Mesenchymal stem cell (in vitro differentiated cells and primary cell): ENCODE data around the gene ZNF616.
A peak's percentile ranks its signal among the peaks of the same experiment; 100 is the strongest.

Source experiments
- DNase-seq: peaks from one replicate; pipeline ENCODE4 v3.0.0-alpha.2; 2013
- H2AFZ ChIP-seq: one replicate; pipeline ENCODE4 v1.6.1; 2013; ENCODE audit warnings: low read depth, mild to moderate bottlenecking, control low read depth, inconsistent platforms, low read length, moderate library complexity
- H2AK5ac ChIP-seq: 2 replicates; pipeline ENCODE4 v1.6.1; 2013; ENCODE audit warnings: low read length, moderate library complexity, mild to moderate bottlenecking, inconsistent platforms; ENCODE audit not compliant: severe bottlenecking
- H2BK120ac ChIP-seq: one replicate; pipeline ENCODE4 v1.6.1; 2013; ENCODE audit warnings: low read depth, mild to moderate bottlenecking, inconsistent platforms, low read length, moderate library complexity
- H2BK12ac ChIP-seq, 2 experiments: one replicate each; pipeline ENCODE4 v1.6.1; 2013; ENCODE audit warnings: inconsistent platforms in 2 of 2, low read length in 2 of 2, mild to moderate bottlenecking in 2 of 2, moderate library complexity in 2 of 2, control low read depth in 1 of 2
- H2BK15ac ChIP-seq: one replicate; pipeline ENCODE4 v1.6.1; 2013; ENCODE audit warnings: mild to moderate bottlenecking, low read depth, inconsistent platforms; ENCODE audit not compliant: poor library complexity, severe bottlenecking
- H2BK5ac ChIP-seq: 2 replicates; pipeline ENCODE4 v1.6.1; 2013; ENCODE audit warnings: low read depth, mild to moderate bottlenecking, low read length, control low read depth, inconsistent platforms; ENCODE audit not compliant: poor library complexity, severe bottlenecking
- H3K14ac ChIP-seq, 2 experiments: one replicate each; pipeline ENCODE4 v1.6.1; 2013; ENCODE audit warnings: inconsistent platforms in 2 of 2, low read length in 2 of 2, control low read depth in 1 of 2, mild to moderate bottlenecking in 1 of 2, moderate library complexity in 1 of 2
- H3K18ac ChIP-seq, 2 experiments: one replicate each; pipeline ENCODE4 v1.6.1; 2013; ENCODE audit warnings: inconsistent platforms in 2 of 2, low read length in 2 of 2, control low read depth in 1 of 2, low read depth in 1 of 2, mild to moderate bottlenecking in 1 of 2
- H3K23ac ChIP-seq, 2 experiments: one replicate each; pipeline ENCODE4 v1.6.1; 2013; ENCODE audit warnings: inconsistent platforms in 2 of 2, low read length in 2 of 2, mild to moderate bottlenecking in 2 of 2, moderate library complexity in 2 of 2, control low read depth in 1 of 2
- H3K27ac ChIP-seq: 2 replicates; pipeline ENCODE4 v1.5.1; 2013; ENCODE audit warnings: mild to moderate bottlenecking, moderate library complexity, low read length, control low read depth, inconsistent platforms; ENCODE audit not compliant: poor library complexity, severe bottlenecking
- H3K27me3 ChIP-seq, 2 experiments: 2 replicates each; pipeline versions ENCODE4 v1.6.1 to v1.7.0; 2013; ENCODE audit warnings: low read length in 2 of 2, mild to moderate bottlenecking in 2 of 2, moderate library complexity in 2 of 2, control low read depth in 1 of 2, inconsistent platforms in 1 of 2; ENCODE audit not compliant: control insufficient read depth in 1 of 2, insufficient read depth in 1 of 2
- H3K36me3 ChIP-seq, 2 experiments: 2 replicates each; pipeline versions ENCODE4 v1.6.1 to v1.7.0; 2013; ENCODE audit warnings: low read length in 2 of 2, control low read depth in 1 of 2, inconsistent platforms in 1 of 2, low read depth in 1 of 2, mild to moderate bottlenecking in 1 of 2; ENCODE audit not compliant: insufficient read depth in 2 of 2, control insufficient read depth in 1 of 2
- H3K4ac ChIP-seq, 2 experiments: one replicate each; pipeline ENCODE4 v1.6.1; 2013; ENCODE audit warnings: inconsistent platforms in 2 of 2, low read length in 2 of 2, mild to moderate bottlenecking in 2 of 2, moderate library complexity in 2 of 2, control low read depth in 1 of 2, low read depth in 1 of 2
- H3K4me1 ChIP-seq: 2 replicates; pipeline ENCODE4 v1.6.1; 2013; ENCODE audit warnings: low read depth, low read length, control low read depth; ENCODE audit not compliant: control insufficient read depth, insufficient read depth
- H3K4me2 ChIP-seq: 2 replicates; pipeline ENCODE4 v1.6.1; 2013; ENCODE audit warnings: low read length, mild to moderate bottlenecking, inconsistent platforms; ENCODE audit not compliant: poor library complexity, severe bottlenecking
- H3K4me3 ChIP-seq, 2 experiments: 2 replicates each; pipeline versions ENCODE4 v1.5.1 to v1.7.0; 2013; ENCODE audit warnings: low read length in 2 of 2, mild to moderate bottlenecking in 2 of 2, control low read depth in 1 of 2, low read depth in 1 of 2; ENCODE audit not compliant: insufficient read depth in 1 of 2
- H3K79me1 ChIP-seq: replicated peaks from 2 replicates; pipeline ENCODE4 v1.6.1; 2013; ENCODE audit warnings: mild to moderate bottlenecking, control low read depth, low read length, inconsistent platforms; ENCODE audit not compliant: poor library complexity, severe bottlenecking
- H3K9ac ChIP-seq: 2 replicates; pipeline ENCODE4 v1.7.0; 2013; ENCODE audit warnings: mild to moderate bottlenecking, low read length, moderate library complexity
- H3K9me3 ChIP-seq: 2 replicates; pipeline ENCODE4 v1.7.0; 2013; ENCODE audit warnings: mild to moderate bottlenecking, low read length; ENCODE audit not compliant: control insufficient read depth
- H4K8ac ChIP-seq: one replicate; pipeline ENCODE4 v1.6.1; 2013; ENCODE audit warnings: inconsistent platforms, mild to moderate bottlenecking, low read length, moderate library complexity
- H4K91ac ChIP-seq: one replicate; pipeline ENCODE4 v1.6.1; 2013; ENCODE audit warnings: mild to moderate bottlenecking, low read length, inconsistent platforms
- WGBS: methylation state at CpG from one replicate; pipeline ENCODE4 v1.1.7; 2013; ENCODE audit warnings: mixed read lengths; 5-methylcytosine and 5-hydroxymethylcytosine counted together

ZNF616 gene

GRCh38 chr19:52170304-52170703 lies 30.6 kb upstream of the ZNF616 start:
- no peak overlapping the region for H2AFZ ChIP-seq
- H2BK120ac ChIP-seq, result no peak overlapping the region

GRCh38 chr19:52155596-52156359 lies 16.0 kb upstream of the ZNF616 start:
- Histone ChIP-seq H2BK120ac (no peak overlapping the region), H3K9me3 (peaks cover 98% of the 10 kb centered on the region), H3K27me3 (no peaks in the 10 kb centered on the region), H3K4ac (no peak overlapping the region), H3K18ac (no peak overlapping the region), H2BK12ac (no peak overlapping the region), H2BK5ac (no peak overlapping the region), H3K4me2 (no peak overlapping the region), H3K9ac (no peak overlapping the region), H3K36me3 (peaks cover 18 to 54% of the 10 kb centered on the region in 2 experiments), H3K23ac (no peak overlapping the region), H4K91ac (no peak overlapping the region), H4K8ac (no peak overlapping the region), H2BK15ac (no peak overlapping the region), H3K4me1 (no peaks in the 10 kb centered on the region), H3K27ac (no peak overlapping the region), H2AK5ac (no peak overlapping the region), H3K4me3 (peak overlapping the region in 1 of 2 experiments; percentile 42), H3K14ac (no peak overlapping the region), H3K79me1 (no peaks in the 10 kb centered on the region), H2AFZ (no peak overlapping the region)
- no peak for DNase-seq
- WGBS, result 98% methylated on average over 15 of the region's 15 CpGs

More at GRCh38 chr19:52170304-52170703, 30.6 kb upstream of the ZNF616 start:
- Histone ChIP-seq H3K27ac (no peak overlapping the region), H3K4me2 (peak overlapping the region; percentile 93), H3K18ac (no peak overlapping the region), H3K23ac (no peak overlapping the region), H2BK5ac (no peak overlapping the region), H3K79me1 (peaks cover 11% of the 10 kb centered on the region), H3K4me1 (peaks cover 1% of the 10 kb centered on the region), H2BK12ac (no peak overlapping the region), H2AK5ac (no peak overlapping the region), H3K36me3 (peaks cover 23 to 32% of the 10 kb centered on the region in 2 experiments), H4K91ac (no peak overlapping the region), H3K9ac (peak overlapping the region; percentile 98), H3K4ac (no peak overlapping the region), H4K8ac (peak overlapping the region; percentile 60), H3K14ac (no peak overlapping the region), H3K9me3 (peaks cover 18% of the 10 kb centered on the region), H3K4me3 (peak overlapping the region; percentile 43 to 100), H3K27me3 (no peaks in the 10 kb centered on the region), H2BK15ac (no peak overlapping the region)
- 2% methylated on average over 5 of the region's 5 CpGs for WGBS
- DNase-seq, result peak; percentile 18

GRCh38 chr19:52148256-52148655 lies 8.5 kb upstream of the ZNF616 start:
- Histone ChIP-seq H3K9ac (no peak overlapping the region), H3K4me2 (no peak overlapping the region), H3K79me1 (no peaks in the 10 kb centered on the region), H3K4me1 (no peaks in the 10 kb centered on the region), H2AK5ac (no peak overlapping the region), H4K91ac (no peak overlapping the region), H4K8ac (no peak overlapping the region), H3K4ac (no peak overlapping the region), H3K23ac (no peak overlapping the region), H2BK12ac (no peak overlapping the region), H2BK5ac (no peak overlapping the region), H3K14ac (no peak overlapping the region), H3K36me3 (no peaks in the 10 kb centered on the region), H3K18ac (no peak overlapping the region), H3K27me3 (no peaks in the 10 kb centered on the region), H2AFZ (no peak overlapping the region), H2BK120ac (no peak overlapping the region), H2BK15ac (no peak overlapping the region), H3K4me3 (no peak overlapping the region), H3K27ac (no peak overlapping the region), H3K9me3 (peaks cover 90% of the 10 kb centered on the region)
- no peak for DNase-seq

- Histone ChIP-seq H3K9ac (no peak overlapping the region), H4K91ac (no peak overlapping the region), H3K14ac (no peak overlapping the region), H2AFZ (no peak overlapping the region), H3K9me3 (peaks cover 42% of the 10 kb centered on the region), H3K4ac (no peak overlapping the region), H3K4me3 (no peak overlapping the region), H2AK5ac (no peak overlapping the region), H3K23ac (no peak overlapping the region), H2BK5ac (no peak overlapping the region), H3K18ac (no peak overlapping the region), H2BK120ac (no peak overlapping the region), H3K79me1 (peaks cover 7% of the 10 kb centered on the region), H3K27me3 (no peaks in the 10 kb centered on the region), H3K4me2 (no peak overlapping the region), H2BK15ac (no peak overlapping the region), H3K4me1 (no peaks in the 10 kb centered on the region), H3K27ac (no peak overlapping the region), H3K36me3 (no peaks in the 10 kb centered on the region), H4K8ac (no peak overlapping the region), H2BK12ac (no peak overlapping the region)
- 71% methylated on average over 3 of the region's 3 CpGs for WGBS
- DNase-seq, result no peak
These were observed 2.4 kb upstream of the ZNF616 start for GRCh38 chr19:52142001-52142595.
